IPS-NIHi7 (cell line): ENCODE data around the gene LIN7C.
A peak's percentile ranks its signal among the peaks of the same experiment; 100 is the strongest.

ENCODE experiments used
- DNase-seq: peaks from one replicate; pipeline ENCODE4 v3.0.0; 2012; ENCODE audit warnings: mixed read lengths; ENCODE audit errors: extremely low spot score

The LIN7C gene

DNA sequence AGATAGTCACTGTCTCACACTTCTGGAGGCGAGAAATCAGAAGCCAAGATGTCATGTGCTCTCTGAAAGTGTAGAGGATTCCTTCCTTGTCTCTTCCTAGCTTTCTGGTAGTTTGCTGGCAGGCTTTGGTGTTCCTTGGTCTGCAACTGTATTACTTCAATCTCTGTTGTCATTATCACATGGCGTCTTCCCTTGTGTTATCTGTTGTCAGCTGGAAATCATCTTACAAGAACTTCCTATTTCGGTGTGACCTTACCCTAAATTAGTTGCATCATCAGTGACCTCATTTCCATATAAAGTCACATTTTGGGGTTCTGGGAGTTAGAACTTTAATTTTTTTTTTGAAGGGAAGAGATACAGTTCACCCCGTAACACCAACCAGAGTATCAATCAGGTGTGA, 3.3 kb upstream of the LIN7C start:
- no peak for DNase-seq

DNA sequence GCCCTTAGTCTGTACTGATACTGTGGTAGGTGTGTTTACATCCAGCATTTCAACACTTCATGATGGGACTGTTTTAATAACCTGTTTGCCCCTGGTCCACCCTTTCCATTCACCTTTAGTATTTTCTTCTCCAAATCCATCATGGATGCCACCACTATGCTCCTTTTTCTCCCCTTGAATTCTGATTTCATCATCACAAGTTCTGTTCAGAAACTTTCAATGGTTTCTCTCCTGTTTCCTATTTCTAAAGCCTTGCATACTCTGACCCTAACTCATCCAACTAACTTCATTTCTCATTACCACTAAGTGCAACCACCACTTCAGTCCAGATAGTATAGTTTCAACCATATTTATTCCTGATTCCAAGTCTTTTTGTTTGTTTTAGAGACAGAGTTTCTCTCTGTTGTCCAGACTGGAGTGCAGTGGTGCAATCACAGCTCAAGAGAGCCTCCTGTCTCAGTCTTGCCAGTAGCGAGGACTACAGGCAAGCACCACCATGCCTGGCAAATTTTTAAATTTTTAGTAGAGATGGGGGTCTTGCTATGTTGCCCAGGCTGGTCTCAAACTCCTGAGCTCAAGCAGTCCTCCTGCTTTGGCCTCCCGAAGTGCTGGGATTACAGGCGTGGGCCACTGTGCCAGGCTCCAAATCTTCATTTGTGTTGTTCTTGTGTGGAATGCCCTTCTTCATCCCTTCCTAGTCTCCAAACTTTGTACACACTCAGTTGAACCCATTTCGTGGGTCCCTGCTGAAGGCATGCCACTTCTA, 1.2 kb upstream of the LIN7C start:
- no peak for DNase-seq

DNA sequence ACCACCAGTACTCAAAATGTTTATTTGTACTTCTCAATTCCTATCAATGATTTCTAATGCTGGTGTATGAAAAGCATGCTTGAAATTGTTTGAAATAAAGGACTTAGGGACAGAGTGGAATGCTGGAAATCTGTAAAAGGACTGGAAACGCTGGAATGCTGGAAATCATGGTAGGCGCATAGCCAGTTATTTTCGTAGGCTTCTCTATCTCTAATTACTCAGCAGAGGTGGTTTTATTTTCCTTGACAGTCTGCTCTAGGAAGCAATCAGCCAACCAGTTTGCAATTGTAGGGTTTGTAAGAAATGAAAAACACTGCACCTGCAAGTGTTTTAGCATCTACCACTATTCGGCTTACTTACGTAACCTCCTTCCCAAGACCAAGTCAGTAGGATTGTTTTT, 788 bp downstream of the LIN7C start:
- no peak for DNase-seq

DNA sequence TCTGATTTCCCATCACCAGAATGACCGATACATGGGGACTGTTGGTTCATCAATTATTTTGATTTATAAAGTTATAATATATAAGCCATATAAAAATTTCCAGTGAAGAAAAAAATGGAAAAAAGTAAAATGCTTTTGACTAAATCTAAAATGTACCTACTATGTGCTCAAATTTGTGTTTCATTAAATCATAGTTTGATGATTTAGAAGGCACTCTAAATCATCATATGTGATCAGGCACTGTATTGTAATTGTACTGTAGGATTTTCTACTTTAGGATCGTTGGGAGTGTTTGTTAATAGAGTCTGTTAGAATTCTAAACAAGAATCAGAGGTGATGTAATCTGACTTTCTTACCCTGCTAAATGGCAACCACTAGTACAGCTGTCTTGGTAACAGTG, 2.4 kb downstream of the LIN7C start:
- no peak for DNase-seq

DNA sequence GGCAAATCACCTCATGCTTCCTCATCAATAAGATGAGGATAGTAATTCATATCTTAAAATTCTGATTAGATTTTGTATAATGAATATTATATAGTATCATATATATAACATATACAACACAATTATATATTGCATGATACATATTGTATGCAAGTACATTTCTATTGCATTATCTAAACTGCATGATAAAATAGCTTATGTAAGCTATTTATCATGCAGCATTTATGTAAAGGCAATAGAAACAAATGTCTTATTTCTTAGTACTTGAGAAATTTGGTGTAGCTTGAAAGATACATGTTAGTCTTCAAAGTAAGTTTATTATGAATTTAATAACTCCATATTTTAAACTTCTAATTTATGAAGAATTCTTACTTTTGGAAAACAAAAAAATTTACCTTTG, 5.5 kb downstream of the LIN7C start:
- DNase-seq = no peak

DNA sequence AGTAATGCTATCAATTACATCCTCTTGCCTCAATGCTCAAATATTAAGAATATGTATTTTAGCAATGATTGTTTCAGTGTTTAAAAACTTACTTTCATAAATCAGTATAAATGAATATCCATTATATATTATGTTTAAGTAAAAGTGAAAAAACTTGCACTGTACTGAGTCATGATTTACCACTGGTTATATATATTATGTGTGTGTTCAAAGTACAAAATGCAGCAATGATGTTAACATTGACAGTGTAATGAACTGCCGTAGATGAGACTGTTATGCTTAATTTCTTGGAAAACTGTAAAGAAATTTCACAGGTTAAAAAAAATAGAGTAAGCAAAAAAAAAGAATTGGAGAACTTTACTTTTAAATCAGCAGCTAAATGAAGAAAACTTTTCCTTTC, 8.7 kb downstream of the LIN7C start:
- no peak for DNase-seq

DNA sequence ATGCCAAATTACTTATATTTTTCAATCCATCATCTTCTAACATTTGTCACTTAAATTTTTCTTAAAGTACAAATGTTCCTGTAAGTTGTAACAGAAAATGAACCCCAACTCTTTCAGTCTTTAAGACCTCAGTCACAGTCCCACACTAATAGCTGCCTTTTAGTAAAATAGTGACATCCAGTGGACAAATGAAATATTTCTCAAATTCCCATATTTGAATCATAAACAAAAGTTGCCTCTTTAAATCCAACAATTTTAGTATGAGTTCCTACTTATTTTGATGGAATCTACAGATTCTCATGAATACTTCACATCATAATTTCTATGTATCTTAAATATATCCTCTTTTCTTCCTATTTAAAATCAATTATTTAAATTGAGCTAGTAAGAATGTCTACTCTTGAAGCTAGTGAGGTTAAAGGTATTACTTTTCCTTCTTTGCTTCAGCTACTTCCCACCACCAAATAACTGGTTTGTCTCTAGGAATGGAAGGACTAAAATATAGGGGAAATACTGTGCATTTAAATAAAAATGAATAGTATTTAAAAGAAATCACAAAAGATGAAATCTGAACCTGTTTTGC, 9.2 kb downstream of the LIN7C start:
- DNase-seq = no peak

DNA sequence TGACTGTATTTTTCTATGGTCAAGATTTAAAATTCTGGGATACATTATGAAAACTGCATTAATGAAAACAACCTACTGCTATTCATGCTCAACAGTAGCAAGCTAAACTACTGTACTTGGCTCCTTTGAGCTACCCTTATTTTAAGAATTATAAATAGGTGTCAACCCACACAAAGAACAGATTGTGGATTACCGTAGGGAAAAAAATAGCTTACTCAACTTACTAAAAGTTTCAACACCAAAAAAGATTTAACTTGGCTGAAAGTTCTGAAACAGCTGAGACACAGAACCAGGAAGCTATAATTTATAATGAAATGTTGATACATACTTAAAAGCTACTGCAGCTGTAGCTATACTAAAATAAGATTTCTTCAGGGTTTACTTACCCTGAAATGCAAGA, 10.1 kb downstream of the LIN7C start:
- DNase-seq = no peak

DNA sequence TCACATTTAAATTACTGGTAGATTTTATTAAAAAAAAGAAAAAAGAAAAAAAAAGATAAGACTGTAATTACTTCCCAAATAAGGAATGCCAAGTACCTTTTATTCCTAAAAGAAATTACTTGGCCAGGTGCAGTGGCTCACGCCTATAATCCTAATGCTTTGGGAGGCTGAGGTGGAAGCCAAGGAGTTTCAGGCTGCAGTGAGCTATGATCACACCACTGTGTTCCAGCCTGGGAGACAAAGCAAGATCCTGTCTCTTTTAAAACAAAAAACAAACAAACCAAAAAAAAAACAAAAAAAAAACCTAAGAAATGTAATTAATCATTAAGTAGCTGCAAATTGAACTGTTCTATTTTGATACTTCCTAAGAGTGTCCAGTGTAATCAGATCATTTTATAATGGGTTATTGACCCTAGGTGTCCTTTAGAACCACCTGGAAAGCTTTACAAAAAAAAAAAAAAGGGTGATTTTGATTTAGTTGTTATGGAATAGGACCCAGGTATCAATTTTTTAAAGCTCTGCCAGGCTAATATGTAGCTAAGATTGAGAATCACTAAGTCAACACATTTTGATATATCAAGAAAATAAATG, 10.8 kb downstream of the LIN7C start:
- no peak for DNase-seq

DNA sequence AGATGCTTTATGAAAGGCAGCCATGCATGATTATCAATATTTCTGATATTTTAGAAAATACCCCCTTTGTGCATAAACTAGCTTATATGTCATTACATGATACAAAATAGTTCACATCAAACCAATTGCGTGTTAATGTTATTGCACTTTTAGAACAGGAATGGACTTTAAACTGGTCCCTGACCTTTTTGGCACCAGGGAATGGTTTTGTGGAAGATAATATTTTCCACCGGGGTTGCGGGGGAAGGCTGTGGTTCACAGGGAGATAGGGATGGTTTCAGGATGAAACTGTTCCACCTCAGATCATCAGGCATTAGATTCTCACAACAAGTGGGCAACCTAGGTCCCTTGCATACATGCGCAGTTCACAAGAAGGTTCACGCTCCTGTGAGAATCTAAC, 17.5 kb downstream of the LIN7C start:
- DNase-seq = no peak

DNA sequence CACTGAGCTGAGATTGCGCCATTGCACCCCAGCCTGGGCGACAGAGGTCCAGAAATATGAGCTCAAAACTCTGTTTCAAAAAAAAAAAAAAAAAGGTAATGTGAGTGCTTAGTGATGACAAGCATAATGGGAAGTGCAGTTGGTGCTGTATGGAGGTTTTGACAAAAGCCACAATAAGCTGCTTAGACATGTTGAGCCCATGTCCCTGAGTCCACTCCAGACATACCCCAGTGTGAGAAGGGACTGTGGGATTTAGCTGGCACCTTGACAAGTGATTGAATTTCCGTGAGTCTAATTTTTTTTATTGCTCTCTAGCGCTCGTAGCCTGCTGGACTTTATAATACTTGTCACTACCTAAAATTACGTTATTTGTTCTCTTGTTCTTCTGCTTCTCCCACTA, 18.9 kb downstream of the LIN7C start:
- DNase-seq = no peak

DNA sequence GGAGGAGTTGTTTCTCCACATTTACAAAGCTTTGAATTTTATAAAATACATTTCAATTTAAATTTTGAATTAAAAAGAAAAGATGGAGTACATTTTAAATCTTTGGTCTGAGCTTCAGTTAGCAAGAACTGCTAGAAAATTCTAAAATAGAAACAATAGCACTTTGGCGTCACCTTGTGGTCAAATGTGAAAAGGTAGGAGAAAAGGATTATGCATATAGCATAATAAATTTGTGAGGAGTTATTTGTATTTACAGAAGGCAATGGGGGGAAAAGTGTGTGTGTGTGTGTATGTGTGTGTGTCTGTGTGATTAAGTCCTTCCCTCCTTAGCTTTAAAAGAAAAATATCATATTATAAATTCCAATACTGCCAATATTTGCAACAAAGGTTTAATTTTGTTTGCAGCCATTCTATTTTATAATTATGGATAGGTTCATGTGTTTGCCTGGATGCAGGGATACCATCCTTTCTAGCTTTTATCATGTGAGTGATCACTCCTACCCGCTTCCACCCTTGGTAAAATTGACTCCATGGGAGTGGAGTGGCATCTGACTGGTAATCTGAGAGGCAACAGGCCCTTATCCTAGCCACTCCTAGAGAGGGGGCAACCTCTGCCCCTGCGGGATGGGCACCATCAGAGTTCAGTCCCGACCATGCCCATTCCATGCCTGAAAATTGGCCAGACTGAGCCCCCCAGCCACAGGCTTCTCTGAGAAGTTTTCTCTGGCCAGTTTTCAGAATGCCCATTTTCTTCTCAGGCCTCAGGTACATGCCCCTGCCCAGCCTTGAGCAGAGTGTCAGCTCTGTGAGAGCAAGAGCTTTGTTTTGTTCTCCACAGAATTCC, 20.4 kb downstream of the LIN7C start:
- DNase-seq = peak; percentile 26

DNA sequence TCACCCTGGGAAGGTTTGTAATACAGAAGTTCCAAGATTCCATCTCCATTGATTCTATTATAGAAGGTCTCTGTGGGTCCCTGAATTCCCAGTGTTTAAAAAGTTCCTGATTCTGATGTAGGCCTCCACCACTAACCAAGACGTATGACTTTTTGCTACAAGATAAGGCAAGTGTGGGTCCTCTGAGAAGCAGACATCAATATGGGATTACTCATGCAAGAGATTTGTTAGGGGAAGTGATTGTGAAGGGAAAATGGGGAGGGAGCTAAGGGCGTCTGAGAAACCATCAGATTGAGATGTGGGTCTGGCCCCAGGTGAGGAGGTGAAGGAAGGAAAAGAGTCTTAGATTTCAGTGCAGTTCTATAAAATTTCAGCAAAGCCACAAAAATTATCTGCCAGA, 23.8 kb downstream of the LIN7C start:
- DNase-seq = no peak

DNA sequence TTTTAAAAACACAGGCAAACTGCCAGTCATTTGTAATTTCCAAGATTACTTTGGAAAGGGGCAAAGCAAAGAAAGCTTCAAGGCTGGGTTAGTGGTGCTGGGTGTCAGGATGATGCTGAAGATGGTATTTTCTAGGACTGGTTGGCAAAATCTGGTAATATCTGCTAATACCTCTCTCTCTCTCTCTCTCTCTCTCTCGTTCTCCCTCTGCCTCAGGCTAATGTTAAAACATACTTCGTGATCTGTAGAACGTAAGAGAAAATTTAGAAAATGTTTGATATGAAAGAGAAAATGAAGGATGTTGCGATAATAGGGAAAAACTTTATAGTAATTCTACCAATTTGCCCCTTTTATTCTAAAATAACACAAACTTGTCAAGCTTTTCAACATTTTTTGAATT, 24.6 kb downstream of the LIN7C start:
- no peak for DNase-seq

DNA sequence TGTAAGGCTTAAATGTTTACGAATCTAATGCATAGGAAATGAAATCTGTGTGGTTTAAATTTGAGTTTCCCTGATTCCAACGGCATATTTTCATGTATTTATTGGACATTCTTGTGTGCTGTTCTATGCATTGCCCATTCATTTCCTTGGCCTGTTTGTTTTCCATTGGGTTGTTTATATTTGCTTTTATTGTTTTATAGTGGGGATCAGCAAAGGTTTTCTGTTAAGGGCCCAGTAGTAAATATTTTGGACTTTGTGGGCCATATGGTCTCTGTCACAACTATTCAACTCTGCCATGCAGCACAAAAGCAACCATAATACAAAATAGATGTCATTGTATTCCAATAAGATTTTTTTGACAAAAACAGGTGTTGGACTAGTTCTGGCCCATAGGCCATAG, 28.7 kb downstream of the LIN7C start:
- DNase-seq = no peak

DNA sequence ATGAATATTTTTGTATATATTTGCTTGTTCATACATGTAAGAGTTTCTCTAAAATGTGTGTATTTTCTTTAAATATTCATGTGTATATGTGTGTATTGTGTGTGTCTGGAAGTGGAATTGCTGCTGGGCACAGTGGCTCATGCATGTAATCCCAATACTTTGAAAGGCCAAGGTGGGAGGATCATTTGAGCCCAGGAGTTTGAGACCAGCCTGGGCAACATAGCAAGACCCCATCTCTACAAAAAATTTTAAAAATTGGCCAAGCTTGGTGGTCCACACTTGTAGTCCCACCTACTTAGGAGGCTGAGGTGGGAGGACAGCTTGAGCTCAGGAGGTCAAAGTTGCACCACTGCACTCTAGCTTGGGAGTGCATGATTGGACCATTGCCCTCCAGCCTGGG, 29.3 kb downstream of the LIN7C start:
- no peak for DNase-seq

DNA sequence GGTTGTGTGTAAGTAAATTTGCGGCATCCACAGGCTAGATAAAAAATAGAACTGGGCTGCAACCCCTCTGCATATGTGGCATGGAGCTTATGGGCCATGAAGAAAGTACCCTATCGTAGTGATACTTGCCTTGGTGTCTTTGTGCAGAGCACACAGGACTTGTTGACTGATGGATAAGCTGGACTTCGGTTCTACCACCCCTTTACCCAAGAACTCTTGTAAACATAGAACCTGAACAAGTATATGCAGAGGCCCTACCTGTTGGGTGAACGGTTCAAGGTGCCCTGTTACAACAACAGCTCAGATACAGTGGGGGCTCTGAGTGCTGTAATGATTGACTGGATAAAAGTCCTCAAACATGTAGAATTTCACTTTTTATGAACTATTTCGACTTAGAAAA, 30.9 kb downstream of the LIN7C start:
- DNase-seq = no peak

DNA sequence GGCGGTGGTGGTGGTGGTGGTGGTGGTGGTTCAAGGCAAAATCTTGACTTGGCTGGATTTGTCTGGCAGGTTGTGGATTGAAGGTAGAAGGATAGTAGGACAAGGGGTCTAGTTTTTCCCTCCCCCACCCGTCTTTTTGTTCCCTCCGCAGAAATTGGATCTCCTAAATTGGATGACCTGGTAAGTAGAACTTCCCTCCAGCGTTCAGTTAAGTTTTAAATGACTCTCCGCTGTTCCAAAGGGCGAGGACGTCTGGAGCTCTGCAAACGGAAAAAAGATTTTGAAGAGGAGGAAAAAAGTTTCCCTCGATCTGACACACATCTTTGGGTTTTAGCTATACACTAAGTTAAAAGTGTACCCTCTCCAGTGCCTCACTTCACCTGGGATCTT, 33.6 kb downstream of the LIN7C start:
- no peak for DNase-seq

DNA sequence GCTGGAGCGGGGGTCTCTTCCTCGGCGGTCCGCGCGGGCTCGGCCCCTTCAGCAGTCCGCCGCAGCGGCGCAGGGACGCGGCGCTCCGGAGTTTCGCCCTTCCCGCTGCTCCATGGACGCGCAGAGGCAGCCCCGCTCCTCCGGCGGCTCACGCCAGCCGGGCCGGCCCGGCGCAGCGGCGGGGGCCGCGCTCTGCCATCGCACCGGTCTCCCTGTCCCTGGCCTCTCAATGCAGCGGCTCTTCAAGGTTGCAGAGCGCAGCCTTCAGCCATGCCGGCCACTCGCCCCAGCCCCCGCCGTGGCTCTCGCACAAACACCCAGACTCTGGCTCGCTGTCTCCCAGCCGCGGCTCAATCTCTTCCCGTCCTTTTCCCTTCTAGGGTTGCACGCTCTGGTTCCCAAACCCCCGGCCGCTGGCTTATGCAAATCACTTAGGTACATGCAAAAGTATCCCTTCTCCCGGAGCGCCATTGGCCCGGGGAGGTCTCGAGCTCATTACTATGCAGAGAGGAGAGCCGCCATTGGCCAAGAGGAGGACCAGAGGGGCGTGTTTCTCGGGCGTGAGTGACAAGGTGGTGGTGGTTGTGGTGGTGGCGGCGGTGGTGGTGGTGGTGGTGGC, 34.1 kb downstream of the LIN7C start, which contains the start of gene LGR4:
TSS of gene LGR4 (minus strand) at position 393 of the 619 bp plus-strand sequence. CDS start 488 bp downstream, outside the sequence.
- DNase-seq = peak; percentile 92

DNA sequence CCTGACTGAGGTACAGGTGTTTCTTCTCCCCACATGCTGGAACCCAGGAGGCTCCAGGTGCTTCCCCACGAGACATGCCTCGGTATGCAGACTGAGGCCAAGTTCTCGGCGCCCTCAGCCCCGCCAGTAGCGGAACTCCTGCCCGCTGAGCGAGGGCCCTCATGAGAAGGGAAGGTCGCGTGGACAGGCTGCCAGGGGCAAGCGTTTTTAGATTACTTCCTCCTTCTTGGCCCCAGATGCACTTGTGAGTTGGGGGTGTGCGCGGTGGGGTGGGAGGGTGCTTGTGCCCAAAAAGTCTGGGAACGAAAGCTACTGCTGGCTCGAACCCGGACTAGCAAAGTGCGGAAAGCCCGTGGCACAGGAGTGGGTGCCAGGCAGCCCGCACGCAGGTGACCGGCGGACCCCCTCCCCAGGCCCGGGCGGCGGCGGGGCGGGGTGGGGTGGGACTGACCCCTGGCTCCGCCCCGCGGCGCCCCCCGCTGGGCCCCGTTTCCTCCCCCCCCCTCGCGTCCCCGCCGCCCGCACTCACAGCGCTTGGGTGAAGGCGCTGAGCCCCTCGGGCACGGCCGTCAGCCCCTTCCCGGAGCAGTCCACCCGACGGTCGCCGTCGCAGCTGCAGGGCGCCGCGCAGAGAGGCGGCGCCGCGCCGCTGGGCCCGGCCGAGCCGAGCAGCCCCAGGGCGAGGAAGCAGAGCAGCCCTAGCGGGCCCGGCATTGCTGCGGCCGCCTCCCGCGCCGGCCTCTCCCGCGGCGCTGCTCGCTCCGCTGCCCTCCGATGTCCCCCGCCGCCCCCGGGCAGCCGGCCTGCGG, 34.8 kb downstream of the LIN7C start:
- peak; percentile 45 for DNase-seq
